Upper lobe of right lung (tissue), 1 donor: ENCODE measurements around the gene RNPEPL1. TPM values are rescaled to one million over a fixed set of nuclear protein-coding genes. Genes with fewer than 3 reads are reported as not detected.

Source experiments
- ATAC-seq: fragments of 200-7000 bp; cut with Tn5 transposase; one replicate; pipeline ENCODE4 v1.9.1; 2020; ENCODE audit warnings: mild to moderate bottlenecking, moderate library complexity
- DNase-seq: peaks from one replicate; pipeline ENCODE4 v3.0.0-alpha.2; 2020
- H3K27ac ChIP-seq: fragments of 200-600 bp; one replicate; pipeline ENCODE4 v1.8.0; 2022
- H3K27me3 ChIP-seq: fragments of 200-600 bp; one replicate; pipeline ENCODE4 v1.8.0; 2022; ENCODE audit warnings: mild to moderate bottlenecking
- H3K36me3 ChIP-seq: fragments of 200-600 bp; one replicate; pipeline ENCODE4 v1.8.0; 2022
- H3K4me1 ChIP-seq: fragments of 200-600 bp; one replicate; pipeline ENCODE4 v1.8.0; 2022
- H3K4me3 ChIP-seq: fragments of 200-600 bp; one replicate; pipeline ENCODE4 v1.8.0; 2022; ENCODE audit warnings: mild to moderate bottlenecking
- H3K9me3 ChIP-seq: fragments of 200-600 bp; one replicate; pipeline ENCODE4 v1.8.0; 2022
- intact Hi-C: fragments of 100-400 bp; cut with DNase I; formaldehyde crosslinking; loops from one replicate; pipeline ENCODE4 v1.11.0; 2022
- total RNA-seq: library from RNA; stranded (reverse); fragmentation: NEBNext Ultra II Directional; extraction: Animal tissue kit (Norgen Biotek cat#: 25700); gene quantifications from one replicate; pipeline ENCODE4 v1.2.1, GENCODE V29; 2021
- TF ChIP-seq, protein P1 (sequence below): fragments of 200-600 bp; IDR thresholded peaks from one replicate; pipeline ENCODE4 v1.8.0; 2022; ENCODE audit warnings: antibody characterized with exemption
- donor health status: DM: no; HTN: yes; CAD: no; lungs with severe emphysema.

Gene RNPEPL1
- total RNA-seq, 1 donor from 2014 or later, result 88.6 TPM

GRCh38 chr2:240628808-240629618 lies 60.7 kb downstream of the RNPEPL1 start:
- no peak for ATAC-seq
- no peak overlapping the region for H3K27ac ChIP-seq

DNA sequence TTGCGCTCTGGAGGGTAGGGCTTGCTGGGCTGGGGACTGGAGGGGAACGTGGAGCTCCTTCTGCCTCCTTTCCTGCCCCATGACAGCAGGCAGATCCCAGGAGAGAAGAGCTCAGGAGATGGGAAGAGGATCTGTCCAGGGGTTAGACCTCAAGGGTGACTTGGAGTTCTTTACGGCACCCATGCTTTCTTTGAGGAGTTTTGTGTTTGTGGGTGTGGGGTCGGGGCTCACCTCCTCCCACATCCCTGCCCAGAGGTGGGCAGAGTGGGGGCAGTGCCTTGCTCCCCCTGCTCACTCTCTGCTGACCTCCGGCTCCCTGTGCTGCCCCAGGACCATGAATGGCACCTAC lies 61.3 kb downstream of the RNPEPL1 start:
- peak; percentile 12 for DNase-seq

More at GRCh38 chr2:240628808-240629618, 60.7 kb downstream of the RNPEPL1 start:
- peak; percentile 61 for DNase-seq
- H3K36me3 ChIP-seq, result no peaks in the 10 kb centered on the region
- H3K9me3 ChIP-seq, result no peaks in the 10 kb centered on the region
- H3K27me3 ChIP-seq, result no peaks in the 10 kb centered on the region
- intact Hi-C loops, result no loop called here
- H3K4me3 ChIP-seq, result no peak overlapping the region
- no peaks in the 10 kb centered on the region for H3K4me1 ChIP-seq
- TF ChIP-seq, protein P1, sequence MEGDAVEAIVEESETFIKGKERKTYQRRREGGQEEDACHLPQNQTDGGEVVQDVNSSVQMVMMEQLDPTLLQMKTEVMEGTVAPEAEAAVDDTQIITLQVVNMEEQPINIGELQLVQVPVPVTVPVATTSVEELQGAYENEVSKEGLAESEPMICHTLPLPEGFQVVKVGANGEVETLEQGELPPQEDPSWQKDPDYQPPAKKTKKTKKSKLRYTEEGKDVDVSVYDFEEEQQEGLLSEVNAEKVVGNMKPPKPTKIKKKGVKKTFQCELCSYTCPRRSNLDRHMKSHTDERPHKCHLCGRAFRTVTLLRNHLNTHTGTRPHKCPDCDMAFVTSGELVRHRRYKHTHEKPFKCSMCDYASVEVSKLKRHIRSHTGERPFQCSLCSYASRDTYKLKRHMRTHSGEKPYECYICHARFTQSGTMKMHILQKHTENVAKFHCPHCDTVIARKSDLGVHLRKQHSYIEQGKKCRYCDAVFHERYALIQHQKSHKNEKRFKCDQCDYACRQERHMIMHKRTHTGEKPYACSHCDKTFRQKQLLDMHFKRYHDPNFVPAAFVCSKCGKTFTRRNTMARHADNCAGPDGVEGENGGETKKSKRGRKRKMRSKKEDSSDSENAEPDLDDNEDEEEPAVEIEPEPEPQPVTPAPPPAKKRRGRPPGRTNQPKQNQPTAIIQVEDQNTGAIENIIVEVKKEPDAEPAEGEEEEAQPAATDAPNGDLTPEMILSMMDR, result no peak

GRCh38 chr2:240629968-240630770 lies 61.9 kb downstream of the RNPEPL1 start:
- H3K36me3 ChIP-seq, result no peaks in the 10 kb centered on the region
- intact Hi-C loops, result no loop called here
- no peak overlapping the region for H3K27ac ChIP-seq
- no peaks in the 10 kb centered on the region for H3K9me3 ChIP-seq
- H3K4me1 ChIP-seq, result no peaks in the 10 kb centered on the region
- DNase-seq (peak; percentile 62), ATAC-seq (no peak)
- no peaks in the 10 kb centered on the region for H3K27me3 ChIP-seq
- TF ChIP-seq, protein P1, result no peak
- no peak overlapping the region for H3K4me3 ChIP-seq

More for the DNA sequence above, 61.3 kb downstream of the RNPEPL1 start:
- Histone ChIP-seq H3K4me1 (no peaks in the 10 kb centered on the region), H3K27me3 (no peaks in the 10 kb centered on the region), H3K36me3 (no peaks in the 10 kb centered on the region), H3K27ac (no peak overlapping the region), H3K9me3 (no peaks in the 10 kb centered on the region), H3K4me3 (no peak overlapping the region)
- TF ChIP-seq, protein P1, result no peak
- intact Hi-C loops, result no loop called here
- no peak for ATAC-seq

Other genes with a start within 250 kb of the RNPEPL1 start
- 24.8 TPM for gene GPC1, start 132.8 kb upstream of the RNPEPL1 start, total RNA-seq
- 19.3 TPM for gene ANKMY1, start 10.5 kb upstream of the RNPEPL1 start, total RNA-seq
- gene DUSP28, start 8.1 kb upstream of the RNPEPL1 start, total RNA-seq, result 5.3 TPM
- 31.8 TPM for gene CAPN10, start 18.2 kb downstream of the RNPEPL1 start, total RNA-seq
- 3.4 TPM for gene GPR35, start 57.0 kb downstream of the RNPEPL1 start, total RNA-seq
- gene AQP12B, start 114.4 kb downstream of the RNPEPL1 start, total RNA-seq, result not detected
- gene AQP12A, start 123.4 kb downstream of the RNPEPL1 start, total RNA-seq, result not detected